Measurements from ENCODE around the gene MRNIP. TPM values are rescaled to one million over a fixed set of nuclear protein-coding genes. Genes with fewer than 3 reads are reported as not detected.

The MRNIP gene
- total RNA-seq, 1 experiment from 2014 or later: 39.9 TPM

DNA sequence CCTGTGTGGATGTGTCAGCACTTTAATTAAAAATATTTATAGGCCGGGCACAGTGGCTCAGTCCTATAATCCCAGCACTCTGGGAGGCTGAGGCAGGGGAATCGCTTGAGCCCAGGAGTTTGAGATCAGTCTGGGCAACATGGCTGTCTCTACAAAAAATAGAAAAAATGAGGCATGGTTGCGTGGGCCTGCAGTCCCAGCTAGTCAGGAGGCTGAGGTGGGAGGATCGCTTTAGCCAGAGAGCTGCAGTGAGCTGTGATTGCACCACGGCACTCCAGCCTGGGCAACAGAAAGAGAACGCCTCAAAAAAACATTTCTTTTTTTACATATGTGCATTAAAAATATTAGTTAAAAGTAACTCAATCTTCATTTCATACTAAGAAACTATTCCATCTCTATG lies 42.8 kb upstream of the MRNIP start:
- TF ChIP-seq CTCF (conservative IDR thresholded peaks at IDR 0.05): no peak
- no peak for TF ChIP-seq EZH2 (IDR thresholded peaks at IDR 0.05; ENCODE audit: low read depth)
- Histone ChIP-seq H2AFZ (no peak overlapping the region), H3K9me2 (ENCODE audit: insufficient read depth) (no peaks in the 10 kb centered on the region), H3K4me1 (replicated peaks; ENCODE audit: insufficient read depth) (peaks cover 5% of the 10 kb centered on the region), H3K27ac (no peak overlapping the region), H4K20me1 (ENCODE audit: insufficient read depth) (peaks cover 3% of the 10 kb centered on the region; the same call in 1 of the 2 replicates), H3K4me3 (no peak overlapping the region), H3K27me3 (ENCODE audit: insufficient read depth, low read depth) (no peaks in the 10 kb centered on the region), H3K4me2 (no peak overlapping the region), H3F3A (ENCODE audit: insufficient read depth, low read depth) (peaks cover 10% of the 10 kb centered on the region), H3K79me2 (ENCODE audit: low read depth) (peaks cover 17% of the 10 kb centered on the region), H3K9me3 (ENCODE audit: insufficient read depth, low read depth) (no peaks in the 10 kb centered on the region), H3K36me3 (ENCODE audit: low read depth) (peaks cover 12% of the 10 kb centered on the region)
- CTCF ChIA-PET: no interaction called here
- intact Hi-C loops (cut with micrococcal nuclease; ENCODE audit: unreplicated experiment): loop anchor here (10.0 kb wide), 2 partner anchors 97 to 167 kb away; partner anchors contain the start of genes MAML1 and MGAT4B
- BruUV-seq (replicated peaks): no TSS peak
- POLR2A ChIA-PET (ENCODE audit: unreplicated experiment): interaction anchor here (0.6 kb wide), 1 partner anchor 59 kb away, joined by 10 read pairs; no protein-coding TSS in a partner anchor
- DNase-seq: no peak

- H3K36me3 ChIP-seq (ENCODE audit: low read depth): peaks cover 12% of the 10 kb centered on the region
- no peaks in the 10 kb centered on the region for H3K4me1 ChIP-seq (replicated peaks; ENCODE audit: insufficient read depth)
- no peaks in the 10 kb centered on the region for H3K9me2 ChIP-seq (ENCODE audit: insufficient read depth)
- no peak for DNase-seq
- H4K20me1 ChIP-seq (ENCODE audit: insufficient read depth): no peaks in the 10 kb centered on the region
- H3K79me2 ChIP-seq (ENCODE audit: low read depth): peaks cover 11% of the 10 kb centered on the region
- no peak overlapping the region for H3K4me3 ChIP-seq
- TF ChIP-seq CTCF (conservative IDR thresholded peaks at IDR 0.05) (no peak), EZH2 (IDR thresholded peaks at IDR 0.05; ENCODE audit: low read depth) (no peak)
- H3K27me3 ChIP-seq (ENCODE audit: insufficient read depth, low read depth): no peaks in the 10 kb centered on the region
- H3K9me3 ChIP-seq (ENCODE audit: insufficient read depth, low read depth): no peaks in the 10 kb centered on the region
- ChIA-PET CTCF (no interaction called here), POLR2A (ENCODE audit: unreplicated experiment) (interaction anchor here (0.6 kb wide), 1 partner anchor 58 kb away, joined by 10 read pairs; no protein-coding TSS in a partner anchor)
- no peak overlapping the region for H3K4me2 ChIP-seq
- intact Hi-C loops (cut with micrococcal nuclease; ENCODE audit: unreplicated experiment): loop anchor here (10.0 kb wide), 2 partner anchors 96 to 166 kb away; partner anchors contain the start of genes MAML1 and MGAT4B
- no peak overlapping the region for H3K27ac ChIP-seq
- BruUV-seq (replicated peaks): no TSS peak
- peaks cover 6% of the 10 kb centered on the region; the same call in 1 of the 2 replicates for H3F3A ChIP-seq (ENCODE audit: insufficient read depth, low read depth)
- no peak overlapping the region for H2AFZ ChIP-seq
Observed at GRCh38 chr5:179900711-179901110, 42.1 kb upstream of the MRNIP start.

- POLR2A ChIA-PET (ENCODE audit: unreplicated experiment): no interaction called here
- Histone ChIP-seq H3K4me1 (replicated peaks; ENCODE audit: insufficient read depth) (no peaks in the 10 kb centered on the region), H3K4me3 (no peak overlapping the region), H3F3A (ENCODE audit: insufficient read depth, low read depth) (0 out of 2 replicates have a peak, but pooled peaks cover under 1% of the 10 kb centered on the region), H3K9me2 (ENCODE audit: insufficient read depth) (no peaks in the 10 kb centered on the region), H2AFZ (no peak overlapping the region), H3K4me2 (no peak overlapping the region), H3K36me3 (ENCODE audit: low read depth) (peaks cover 8% of the 10 kb centered on the region), H3K79me2 (ENCODE audit: low read depth) (peaks cover 5% of the 10 kb centered on the region), H3K27ac (no peak overlapping the region), H4K20me1 (ENCODE audit: insufficient read depth) (no peaks in the 10 kb centered on the region), H3K9me3 (ENCODE audit: insufficient read depth, low read depth) (no peaks in the 10 kb centered on the region), H3K27me3 (ENCODE audit: insufficient read depth, low read depth) (no peaks in the 10 kb centered on the region)
- TF ChIP-seq EZH2 (IDR thresholded peaks at IDR 0.05; ENCODE audit: low read depth): no peak
- DNase-seq: no peak
- intact Hi-C loops (cut with micrococcal nuclease; ENCODE audit: unreplicated experiment): loop anchor here (10.0 kb wide), 2 partner anchors 95 to 165 kb away; partner anchors contain the start of genes MAML1 and MGAT4B
- no TSS peak for BruUV-seq (replicated peaks)
- CTCF ChIA-PET: no interaction called here
Observed at GRCh38 chr5:179900206-179900605, 41.6 kb upstream of the MRNIP start.

DNA sequence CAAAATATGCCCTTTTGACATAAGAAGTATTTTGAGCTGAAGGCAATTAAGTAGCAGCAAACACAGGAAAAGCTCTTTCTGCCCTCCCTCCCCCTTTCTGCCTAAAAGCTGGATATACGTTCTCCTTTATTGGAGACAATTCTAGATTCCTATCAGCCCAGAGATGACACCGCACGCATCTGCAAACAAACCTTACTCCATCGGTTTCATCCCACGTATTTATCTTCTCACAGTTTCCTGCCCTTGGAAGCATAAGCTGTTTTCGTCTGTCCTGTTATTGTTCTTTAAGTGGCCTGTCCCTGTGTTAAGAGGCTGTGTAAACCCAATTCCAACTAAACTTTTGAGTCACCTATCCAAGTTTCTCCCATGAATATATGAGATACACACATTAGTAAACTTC lies 37.2 kb upstream of the MRNIP start:
- no TSS peak for BruUV-seq (replicated peaks)
- no peak for DNase-seq
- H2AFZ ChIP-seq: no peak overlapping the region
- intact Hi-C loops (cut with micrococcal nuclease; ENCODE audit: unreplicated experiment): no loop called here
- H3K4me2 ChIP-seq: no peak overlapping the region
- H3K9me3 ChIP-seq (ENCODE audit: insufficient read depth, low read depth): no peaks in the 10 kb centered on the region
- no peaks in the 10 kb centered on the region for H3F3A ChIP-seq (ENCODE audit: insufficient read depth, low read depth)
- no peaks in the 10 kb centered on the region; the same call in 1 of the 2 replicates for H4K20me1 ChIP-seq (ENCODE audit: insufficient read depth)
- TF ChIP-seq EZH2 (IDR thresholded peaks at IDR 0.05; ENCODE audit: low read depth) (no peak), CTCF (conservative IDR thresholded peaks at IDR 0.05) (no peak)
- POLR2A ChIA-PET (ENCODE audit: unreplicated experiment): no interaction called here
- CTCF ChIA-PET: no interaction called here
- H3K4me1 ChIP-seq (replicated peaks; ENCODE audit: insufficient read depth): no peaks in the 10 kb centered on the region
- no peaks in the 10 kb centered on the region for H3K27me3 ChIP-seq (ENCODE audit: insufficient read depth, low read depth)
- H3K27ac ChIP-seq: no peak overlapping the region
- H3K36me3 ChIP-seq (ENCODE audit: low read depth): peaks cover 8% of the 10 kb centered on the region
- H3K79me2 ChIP-seq (ENCODE audit: low read depth): no peaks in the 10 kb centered on the region
- H3K9me2 ChIP-seq (ENCODE audit: insufficient read depth): no peaks in the 10 kb centered on the region
- no peak overlapping the region for H3K4me3 ChIP-seq
